HepG2 (cell line): ENCODE data around the gene NCOA7. TPM values are rescaled to one million over a fixed set of nuclear protein-coding genes. Genes with fewer than 3 reads are reported as not detected.
A peak's percentile ranks its signal among the peaks of the same experiment; 100 is the strongest.

Experiments
- ARHGAP35 ChIP-seq: sonication (generic); formaldehyde crosslinking; IDR thresholded peaks from 2 replicates; pipeline ENCODE4 v1.9.0; 2022; ENCODE audit warnings: mild to moderate bottlenecking, inconsistent platforms, moderate library complexity, missing genetic modification reagents, borderline replicate concordance
- GATAD2A ChIP-seq: IDR thresholded peaks from 2 replicates; pipeline ENCODE4 v1.6.1; 2016
- GMEB1 ChIP-seq: sonication (generic); formaldehyde crosslinking; IDR thresholded peaks from 2 replicates; pipeline ENCODE4 v1.5.1; 2020; ENCODE audit warnings: missing genetic modification reagents, mild to moderate bottlenecking, borderline replicate concordance
- GMEB2 ChIP-seq: IDR thresholded peaks from 2 replicates; pipeline ENCODE4 v1.6.1; 2016; ENCODE audit warnings: missing biosample characterization, missing genetic modification reagents, low read depth
- HIVEP1 ChIP-seq: sonication (generic); formaldehyde crosslinking; IDR thresholded peaks from 2 replicates; pipeline ENCODE4 v1.4.0; 2020; ENCODE audit warnings: mild to moderate bottlenecking, missing genetic modification reagents
- LBX2 ChIP-seq: sonication (generic); formaldehyde crosslinking; IDR thresholded peaks from 2 replicates; pipeline ENCODE4 v1.5.0; 2020; ENCODE audit warnings: missing genetic modification reagents, mild to moderate bottlenecking, borderline replicate concordance
- LCORL ChIP-seq, 2 experiments: fragments of 450-650 bp in 1 of 2; sonication (generic) in 1 of 2; formaldehyde crosslinking in 1 of 2; IDR thresholded peaks; 2 replicates each; pipeline versions ENCODE4 v1.5.0 to v1.6.1; 2017 to 2020; ENCODE audit warnings: antibody characterized with exemption in 1 of 2, missing genetic modification reagents in 1 of 2
- MAFK ChIP-seq, 2 experiments: IDR thresholded peaks in 1 of 2; conservative IDR thresholded peaks in 1 of 2; 2 replicates each; pipeline ENCODE4 v1.6.1; 2011; ENCODE audit warnings: improper control_type of control experiment in 2 of 2, low read length in 2 of 2
- SNAI1 ChIP-seq: sonication (generic); formaldehyde crosslinking; IDR thresholded peaks from 2 replicates; pipeline ENCODE4 v1.5.0; 2020; ENCODE audit warnings: mild to moderate bottlenecking, missing genetic modification reagents, borderline replicate concordance
- SNAPC5 ChIP-seq: sonication (generic); formaldehyde crosslinking; IDR thresholded peaks from 2 replicates; pipeline ENCODE4 v1.8.1; 2023; ENCODE audit warnings: mild to moderate bottlenecking, missing genetic modification reagents, borderline replicate concordance
- THAP9 ChIP-seq: sonication (generic); formaldehyde crosslinking; IDR thresholded peaks from 2 replicates; pipeline ENCODE4; 2020; ENCODE audit warnings: missing genetic modification reagents, mild to moderate bottlenecking, borderline replicate concordance
- TRAFD1 ChIP-seq: sonication (generic); formaldehyde crosslinking; IDR thresholded peaks from 2 replicates; pipeline ENCODE4 v1.5.1; 2020; ENCODE audit warnings: missing genetic modification reagents, mild to moderate bottlenecking, borderline replicate concordance
- TRIM22 ChIP-seq: fragments of 450-650 bp; IDR thresholded peaks from 2 replicates; pipeline ENCODE4 v1.6.1; 2017
- ZNF441 ChIP-seq: sonication (generic); formaldehyde crosslinking; IDR thresholded peaks from 2 replicates; pipeline ENCODE4 v1.7.0; 2021; ENCODE audit warnings: missing genetic modification reagents, borderline replicate concordance
- ZNF652 ChIP-seq: IDR thresholded peaks from 2 replicates; pipeline ENCODE4 v1.6.1; 2016; ENCODE audit warnings: low read depth, borderline replicate concordance
- ZNF746 ChIP-seq: sonication (generic); formaldehyde crosslinking; IDR thresholded peaks from 2 replicates; pipeline ENCODE4 v1.8.0; 2022; ENCODE audit warnings: mild to moderate bottlenecking, missing genetic modification reagents
- polyA plus RNA-seq, 8 experiments: library from polyadenylated mRNA; depleted of rRNA in 3 of 8; stranded (reverse) in 7 of 8; unstranded in 1 of 8; fragments of >200 nt; fragmentation: Illumina TruSeq in 4 of 8; extraction: Trizol in 4 of 8; gene quantifications; 2 replicates each; pipeline versions ENCODE4 v1.2.1 to v1.2.3, GENCODE V29; 2011 to 2016; ENCODE audit warnings: low read depth in 4 of 8, missing spikeins in 1 of 8, mixed read lengths in 1 of 8; ENCODE audit not compliant: insufficient read depth in 1 of 8
- total RNA-seq, 5 experiments: library from RNA; depleted of rRNA; stranded (reverse); fragments of >200 nt; fragmentation: Illumina TruSeq; extraction: Trizol; gene quantifications; 2 replicates each; pipeline ENCODE4 v1.2.3, GENCODE V29; 2016; ENCODE audit warnings: low read depth in 1 of 5

Gene NCOA7
- total and polyA plus RNA-seq, 2 of the 13 experiments (the other 11 are each of a cell fraction or from before 2014, with no cell fraction given) = 13.6 to 20.8 TPM

GRCh38 chr6:125749865-125750691, 40.7 kb upstream of the NCOA7 start (continued):
- TF ChIP-seq HIVEP1 = peak; percentile 71; the same call in 1 of the 2 replicates
- 0 out of 2 replicates have a peak, but pooled peaks have one; percentile 4 for TF ChIP-seq ZNF441
- no peak for TF ChIP-seq GMEB1
- peak; percentile 50; the same call in 1 of the 2 replicates for TF ChIP-seq SNAI1 (CRISPR knock-in tag)
- no peak for TF ChIP-seq GMEB2 (CRISPR knock-in tag)
- TF ChIP-seq ARHGAP35 (CRISPR knock-in tag) = no peak
- no peak for TF ChIP-seq TRIM22
- peak; percentile 18; the same call in 1 of the 2 replicates for TF ChIP-seq GATAD2A (CRISPR knock-in tag)
- no peak for TF ChIP-seq THAP9 (CRISPR knock-in tag)
- no peak for TF ChIP-seq LCORL (IDR thresholded peaks at IDR 0.05)
- no peak for TF ChIP-seq LCORL (CRISPR knock-in tag; IDR thresholded peaks at IDR 0.05)
- no peak for TF ChIP-seq ZNF746 (CRISPR knock-in tag)
- TF ChIP-seq LBX2 (CRISPR knock-in tag) = no peak
- TF ChIP-seq MAFK (conservative IDR thresholded peaks at IDR 0.05 in 1 of 2, IDR thresholded peaks at IDR 0.05 in 1 of 2; ENCODE audit: low read length in 2 of 2) = no peak
- no peak for TF ChIP-seq SNAPC5
- no peak for TF ChIP-seq ZNF652 (CRISPR knock-in tag)
- TF ChIP-seq TRAFD1 (CRISPR knock-in tag) = no peak; the same call in 1 of the 2 replicates
